ENCODE results near the gene E4F1. TPM values are rescaled to one million over a fixed set of nuclear protein-coding genes. Genes with fewer than 3 reads are reported as not detected.

E4F1 gene, protein sequence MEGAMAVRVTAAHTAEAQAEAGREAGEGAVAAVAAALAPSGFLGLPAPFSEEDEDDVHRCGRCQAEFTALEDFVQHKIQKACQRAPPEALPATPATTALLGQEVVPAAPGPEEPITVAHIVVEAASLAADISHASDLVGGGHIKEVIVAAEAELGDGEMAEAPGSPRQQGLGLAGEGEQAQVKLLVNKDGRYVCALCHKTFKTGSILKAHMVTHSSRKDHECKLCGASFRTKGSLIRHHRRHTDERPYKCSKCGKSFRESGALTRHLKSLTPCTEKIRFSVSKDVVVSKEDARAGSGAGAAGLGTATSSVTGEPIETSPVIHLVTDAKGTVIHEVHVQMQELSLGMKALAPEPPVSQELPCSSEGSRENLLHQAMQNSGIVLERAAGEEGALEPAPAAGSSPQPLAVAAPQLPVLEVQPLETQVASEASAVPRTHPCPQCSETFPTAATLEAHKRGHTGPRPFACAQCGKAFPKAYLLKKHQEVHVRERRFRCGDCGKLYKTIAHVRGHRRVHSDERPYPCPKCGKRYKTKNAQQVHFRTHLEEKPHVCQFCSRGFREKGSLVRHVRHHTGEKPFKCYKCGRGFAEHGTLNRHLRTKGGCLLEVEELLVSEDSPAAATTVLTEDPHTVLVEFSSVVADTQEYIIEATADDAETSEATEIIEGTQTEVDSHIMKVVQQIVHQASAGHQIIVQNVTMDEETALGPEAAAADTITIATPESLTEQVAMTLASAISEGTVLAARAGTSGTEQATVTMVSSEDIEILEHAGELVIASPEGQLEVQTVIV
- 40.4 and 59.4 TPM in 2 replicates for total RNA-seq (2014; rRNA removed; shearing (Covaris generic))

GRCh38 chr16:2223221-2223941 lies at the start of gene E4F1:
E4F1 (plus strand) TSS chr16:2223591; CDS start chr16:2223614, 23 bp downstream.
- in situ Hi-C loops (cut with HindIII; ENCODE audit: low sequenced_read_pairs) = no loop called here
- DNase-seq (ENCODE audit: low spot score) = peak; percentile 99

- in situ Hi-C loops (cut with HindIII; ENCODE audit: low sequenced_read_pairs) = loop anchor here (25.0 kb wide), 1 partner anchor 338 kb away; the partner anchor contains the start of genes AMDHD2 and ATP6V0C
- no peak for DNase-seq (ENCODE audit: low spot score)
Measured at GRCh38 chr16:2173916-2174315, 49.5 kb upstream of the E4F1 start.

DNA sequence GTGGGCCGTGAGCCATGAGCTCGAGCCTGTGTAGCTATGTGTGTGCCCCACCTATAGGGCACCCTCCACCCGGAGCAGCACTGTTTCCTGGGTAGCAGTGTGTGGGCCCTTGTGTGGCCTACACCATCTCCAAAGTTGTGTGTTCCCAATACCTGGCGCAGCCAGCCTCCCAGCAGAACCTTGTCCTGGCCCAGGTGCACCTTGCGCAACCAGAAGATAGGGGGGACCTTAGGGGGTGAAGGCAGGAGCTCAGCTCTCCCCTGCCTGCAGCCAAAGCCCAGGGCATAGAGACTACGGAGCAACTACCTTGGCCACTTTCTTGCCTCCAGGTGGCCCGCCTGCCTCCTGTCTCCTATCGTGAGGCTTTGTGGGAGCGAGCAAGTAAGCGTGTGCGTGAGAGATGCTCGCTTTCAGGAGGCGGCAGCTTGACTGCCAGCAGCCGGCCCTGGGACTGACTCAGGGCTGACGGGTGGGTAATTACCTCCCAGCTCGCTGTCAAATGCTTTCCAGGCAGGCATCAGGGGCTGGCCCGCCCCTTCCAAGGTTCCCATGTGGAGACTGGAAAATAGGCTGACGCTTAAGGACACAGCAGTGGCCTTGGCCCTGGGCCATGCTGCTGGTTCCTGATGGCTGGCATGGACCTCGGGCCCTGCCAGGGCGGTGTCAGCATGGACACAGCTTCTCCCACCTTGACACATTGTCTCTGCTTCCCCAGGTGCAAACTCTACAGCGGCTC lies 48.8 kb upstream of the E4F1 start:
- DNase-seq (ENCODE audit: low spot score) = peak; percentile 74
- in situ Hi-C loops (cut with HindIII; ENCODE audit: low sequenced_read_pairs) = loop anchor here (25.0 kb wide), 1 partner anchor 338 kb away; the partner anchor contains the start of genes AMDHD2 and ATP6V0C

DNA sequence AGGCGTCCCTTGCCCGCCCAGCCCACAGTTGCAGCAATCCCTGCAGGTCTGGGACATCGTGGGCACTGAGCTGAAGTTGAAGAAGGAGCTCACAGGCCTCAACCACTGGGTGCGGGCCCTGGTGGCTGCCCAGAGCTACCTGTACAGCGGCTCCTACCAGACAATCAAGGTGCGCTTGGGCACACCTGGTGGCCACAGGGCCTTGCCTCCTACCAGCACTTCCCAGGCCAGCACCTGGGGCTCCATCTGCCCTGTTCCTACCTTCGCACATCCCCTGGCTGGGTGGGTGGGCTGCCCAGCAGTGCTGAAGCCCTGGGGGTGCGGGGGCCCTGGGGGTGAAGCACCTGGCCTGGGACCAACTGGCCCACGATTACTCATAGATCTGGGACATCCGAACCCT lies 47.9 kb upstream of the E4F1 start:
- in situ Hi-C loops (cut with HindIII; ENCODE audit: low sequenced_read_pairs) = no loop called here
- no peak for DNase-seq (ENCODE audit: low spot score)

GRCh38 chr16:2176047-2176446 lies 47.3 kb upstream of the E4F1 start:
- no peak for DNase-seq (ENCODE audit: low spot score)
- in situ Hi-C loops (cut with HindIII; ENCODE audit: low sequenced_read_pairs) = no loop called here

DNA sequence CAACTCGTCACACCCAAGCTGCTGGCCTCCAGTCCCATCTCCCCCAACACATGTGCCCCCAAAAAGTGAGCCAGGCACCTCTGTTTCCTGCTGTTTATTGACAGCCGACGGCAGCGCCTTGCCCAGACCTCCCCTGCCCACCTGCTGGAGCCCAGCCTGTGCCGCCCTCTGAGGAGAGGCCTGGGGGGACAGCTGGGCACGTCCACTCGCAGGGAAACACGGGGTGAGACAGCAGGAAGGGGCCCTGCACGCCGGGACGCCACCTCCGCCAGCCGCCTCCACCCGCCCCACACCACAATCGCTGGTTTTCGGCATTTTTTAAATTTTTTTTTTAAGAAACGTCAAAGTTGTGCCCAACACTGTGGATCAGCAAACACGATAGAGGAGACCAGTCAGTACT lies 46.3 kb upstream of the E4F1 start:
- in situ Hi-C loops (cut with HindIII; ENCODE audit: low sequenced_read_pairs) = no loop called here
- no peak for DNase-seq (ENCODE audit: low spot score)

DNA sequence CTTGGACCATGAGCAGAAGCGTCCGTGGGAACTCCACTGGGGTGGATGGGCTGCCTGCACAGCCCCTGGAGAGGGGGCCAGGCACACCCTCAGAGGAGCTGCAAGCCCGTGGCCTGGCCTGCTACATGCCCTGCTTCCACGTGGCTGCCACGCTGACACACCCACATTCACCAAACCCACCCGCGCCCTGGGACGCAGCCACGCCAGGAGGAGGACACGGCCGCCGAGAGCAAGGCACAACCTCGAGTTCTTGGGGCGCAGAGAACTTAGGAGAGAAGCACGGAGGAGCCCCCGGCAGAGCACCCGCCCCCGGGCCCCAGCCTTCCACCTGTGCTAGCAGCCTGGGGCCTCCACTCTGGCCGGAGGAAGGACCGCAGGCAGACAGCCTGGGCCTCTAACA lies 45.8 kb upstream of the E4F1 start:
- DNase-seq (ENCODE audit: low spot score) = no peak
- in situ Hi-C loops (cut with HindIII; ENCODE audit: low sequenced_read_pairs) = no loop called here

DNA sequence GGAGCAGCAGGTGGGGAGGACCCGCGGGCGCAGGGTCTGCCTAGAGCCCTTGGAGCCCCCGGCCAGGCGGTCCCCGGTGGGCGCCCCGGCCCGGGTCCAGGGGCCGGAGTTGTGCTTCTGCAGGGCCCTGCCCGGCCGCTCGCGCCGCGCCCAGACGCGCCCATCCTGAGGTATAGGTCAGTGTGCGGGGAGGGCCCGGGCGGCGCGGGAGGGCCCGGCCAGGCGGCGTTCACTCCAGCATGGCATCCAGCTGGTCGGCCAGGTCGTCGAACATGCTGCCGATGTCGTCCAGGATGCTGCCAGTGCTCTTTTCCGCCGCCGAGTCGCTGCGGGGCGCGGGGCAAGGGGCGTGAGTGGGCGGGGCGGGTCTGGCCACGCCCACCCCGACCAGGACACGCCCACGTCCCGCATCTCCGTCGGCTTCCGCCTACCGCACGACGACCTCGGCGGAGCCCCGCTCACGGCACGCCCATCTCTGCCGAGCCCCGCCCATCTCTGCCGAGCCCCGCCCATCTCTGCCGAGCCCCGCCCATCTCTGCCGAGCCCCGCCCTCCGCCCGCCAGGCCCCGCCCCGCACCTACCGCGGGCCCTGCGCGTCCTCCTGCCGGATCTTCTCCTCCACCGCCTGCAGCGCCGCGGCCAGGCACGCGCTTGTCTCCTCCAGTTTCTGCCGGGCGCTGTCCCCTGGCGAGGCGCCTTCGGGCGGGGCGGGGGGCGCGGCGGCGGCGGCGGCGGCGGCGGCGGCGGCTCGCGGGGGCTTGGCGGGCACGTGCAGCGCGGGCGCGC lies 44.9 kb upstream of the E4F1 start:
- DNase-seq (ENCODE audit: low spot score) = no peak
- in situ Hi-C loops (cut with HindIII; ENCODE audit: low sequenced_read_pairs) = no loop called here

- in situ Hi-C loops (cut with HindIII; ENCODE audit: low sequenced_read_pairs) = no loop called here
- no peak for DNase-seq (ENCODE audit: low spot score)
Measured at GRCh38 chr16:2179107-2179501, 44.3 kb upstream of the E4F1 start.

- in situ Hi-C loops (cut with HindIII; ENCODE audit: low sequenced_read_pairs) = no loop called here
Measured at GRCh38 chr16:2179576-2179975, 43.8 kb upstream of the E4F1 start.

DNA sequence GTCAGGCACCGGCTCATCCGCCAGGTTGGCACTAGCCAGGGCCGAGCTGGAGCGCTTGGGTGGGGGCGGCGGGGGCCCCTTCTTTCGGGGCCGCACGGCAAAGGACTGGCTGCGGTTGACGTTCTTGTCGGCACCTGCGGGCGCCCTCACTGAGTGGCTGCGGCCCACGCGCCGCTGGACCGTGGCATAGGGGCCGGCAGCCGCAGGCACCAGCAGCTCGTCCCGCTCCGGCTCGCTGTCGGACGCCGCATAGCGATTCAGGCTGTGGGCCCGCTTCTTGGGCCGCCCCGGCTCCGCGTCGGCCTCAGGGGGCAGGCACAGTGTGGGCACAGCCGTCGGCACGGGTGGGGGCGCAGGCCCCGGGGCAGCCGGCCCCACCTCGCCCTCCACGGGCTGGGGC lies 42.9 kb upstream of the E4F1 start:
- in situ Hi-C loops (cut with HindIII; ENCODE audit: low sequenced_read_pairs) = no loop called here
- no peak for DNase-seq (ENCODE audit: low spot score)

More at GRCh38 chr16:2179576-2179975, 43.8 kb upstream of the E4F1 start:
- no peak for DNase-seq (ENCODE audit: low spot score)

DNA sequence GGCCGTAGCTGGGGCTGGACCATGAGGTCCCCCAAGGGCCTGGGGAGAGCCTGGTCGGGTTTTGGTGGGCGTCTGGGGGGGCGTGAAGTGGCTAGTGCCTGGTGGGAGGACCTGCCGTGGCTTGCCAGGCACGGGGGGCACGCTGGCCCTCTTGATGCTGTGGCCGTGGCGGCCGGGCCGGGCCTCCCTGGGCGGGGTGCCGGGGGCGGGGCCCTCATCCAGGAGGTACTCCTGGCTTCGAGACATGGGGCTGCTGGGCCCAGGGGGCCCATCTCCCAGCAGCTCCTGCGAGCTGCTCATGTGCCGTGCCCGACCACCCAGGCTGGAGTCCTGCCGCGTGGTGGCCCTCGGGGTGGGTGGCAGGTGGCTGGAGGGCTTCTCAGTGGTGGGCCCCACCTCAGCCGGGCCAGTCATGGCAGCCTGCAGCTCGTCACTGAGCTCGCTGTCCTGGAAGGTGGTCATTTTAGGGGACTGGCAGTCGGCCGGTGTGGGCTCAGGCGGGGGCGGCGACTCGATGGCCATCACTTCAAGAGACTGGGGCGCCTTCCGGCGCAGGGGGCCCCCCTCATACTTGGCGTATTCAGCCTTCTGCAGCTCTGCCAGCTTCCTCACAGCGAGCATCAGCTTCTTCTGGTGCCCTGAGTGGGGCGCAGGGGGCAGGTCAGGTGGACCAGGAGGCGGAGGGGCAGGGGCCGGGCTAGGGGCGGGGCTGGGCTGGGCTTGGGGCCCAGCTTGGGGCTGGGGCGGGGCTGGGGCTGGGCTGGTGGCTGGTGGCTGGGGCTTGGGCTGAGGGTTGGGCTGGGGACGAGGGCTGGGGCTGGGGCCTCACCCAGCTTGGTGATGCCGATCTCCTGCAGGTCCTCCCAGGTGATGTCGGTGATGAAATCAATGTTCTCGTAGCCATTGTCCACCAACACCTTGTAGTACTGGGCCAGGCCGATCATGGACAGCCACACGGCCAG lies 42.1 kb upstream of the E4F1 start:
- no peak for DNase-seq (ENCODE audit: low spot score)
- in situ Hi-C loops (cut with HindIII; ENCODE audit: low sequenced_read_pairs) = no loop called here

DNA sequence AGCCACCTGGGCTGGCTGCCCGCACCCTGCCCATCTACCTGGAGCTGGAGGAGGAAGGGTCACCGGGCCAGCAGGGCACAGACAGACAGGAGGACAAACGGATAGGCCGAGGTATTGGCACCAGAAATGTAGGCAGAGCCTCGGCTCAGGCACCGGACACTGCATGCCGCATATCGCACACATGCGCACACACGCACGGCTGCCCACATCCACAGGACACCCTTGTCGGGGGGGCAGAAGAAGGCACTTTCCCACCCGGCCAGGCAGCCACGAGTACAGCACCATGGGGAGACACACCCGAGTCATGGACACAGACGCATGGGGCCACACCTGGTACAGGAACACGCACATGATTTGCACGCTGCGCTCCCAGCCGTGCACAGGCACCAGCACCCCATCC lies 41.4 kb upstream of the E4F1 start:
- DNase-seq (ENCODE audit: low spot score) = no peak
- in situ Hi-C loops (cut with HindIII; ENCODE audit: low sequenced_read_pairs) = no loop called here

GRCh38 chr16:2183671-2184070 lies 39.7 kb upstream of the E4F1 start:
- in situ Hi-C loops (cut with HindIII; ENCODE audit: low sequenced_read_pairs) = no loop called here
- no peak for DNase-seq (ENCODE audit: low spot score)

DNA sequence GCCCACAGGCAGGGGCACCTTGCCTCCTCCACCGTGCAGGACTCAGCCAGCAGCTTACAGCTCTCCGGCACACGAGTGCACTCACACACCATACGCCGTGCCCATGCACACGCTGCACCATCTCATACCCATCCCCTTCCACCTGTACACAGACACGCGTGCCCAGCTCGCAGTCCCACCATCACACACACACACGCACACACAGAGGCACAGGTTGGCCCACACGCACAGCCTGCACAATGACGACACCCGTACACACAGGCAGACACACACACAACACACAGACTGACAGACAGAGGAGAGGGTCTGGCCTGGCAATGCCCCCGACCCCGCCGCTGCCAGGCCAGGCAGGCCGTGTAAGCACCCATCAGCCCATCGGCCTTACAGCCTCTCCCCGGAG lies 39.0 kb upstream of the E4F1 start:
- DNase-seq (ENCODE audit: low spot score) = no peak
- in situ Hi-C loops (cut with HindIII; ENCODE audit: low sequenced_read_pairs) = no loop called here

GRCh38 chr16:2184962-2185361 lies 38.4 kb upstream of the E4F1 start:
- DNase-seq (ENCODE audit: low spot score) = no peak
- in situ Hi-C loops (cut with HindIII; ENCODE audit: low sequenced_read_pairs) = no loop called here

DNA sequence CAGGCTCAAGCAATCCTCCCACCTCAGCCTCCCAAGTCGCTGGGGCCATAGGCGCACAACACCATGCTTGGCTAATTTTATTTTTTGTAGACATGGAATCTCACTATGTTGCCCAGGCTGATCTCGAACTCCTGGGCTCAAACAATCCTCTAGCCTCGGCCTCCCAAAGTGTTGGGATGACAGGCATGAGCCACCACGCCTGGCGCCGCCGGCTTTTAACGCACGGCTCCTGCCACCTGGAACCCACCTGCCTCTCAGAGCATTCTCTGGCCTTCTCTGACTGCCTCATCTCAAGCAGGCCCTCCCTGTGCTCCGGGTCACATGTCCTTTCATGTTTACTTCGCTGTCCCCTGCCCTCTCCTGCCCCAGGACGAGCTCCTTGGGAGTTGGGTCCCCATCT lies 37.3 kb upstream of the E4F1 start:
- DNase-seq (ENCODE audit: low spot score) = no peak
- in situ Hi-C loops (cut with HindIII; ENCODE audit: low sequenced_read_pairs) = no loop called here

Data from G401 (cell line).